Gastrocnemius medialis (tissue), 4 donors: ENCODE results near the gene CNPY2. TPM values are rescaled to one million over a fixed set of nuclear protein-coding genes. Genes with fewer than 3 reads are reported as not detected.
"Not testable (repeated sequence)": the region's sequence is repeated elsewhere in the genome, so short reads cannot be mapped to it uniquely, and the experiment has no call there.

Source experiments
- ATAC-seq, 2 donors: fragments of 150-250 bp; one replicate each; pipeline ENCODE4 v1.9.1; 2016
- DNase-seq, 2 donors: peaks; one replicate each; pipeline ENCODE4 v3.0.0-alpha.2; 2019
- H3K27ac ChIP-seq, 4 donors: fragments of 200-600 bp; sonication (generic); 1 replicate in 1 of 4; 2 replicates in 3 of 4; pipeline ENCODE4 v1.5.1; 2016 to 2018; ENCODE audit warnings: mild to moderate bottlenecking in 2 of 4, moderate library complexity in 1 of 4
- H3K27me3 ChIP-seq, 3 donors: fragments of 200-600 bp; sonication (generic) in 2 of 3; 1 replicate in 1 of 3; 2 replicates in 2 of 3; pipeline versions ENCODE4 v1.5.1 to v1.6.0; 2016 to 2019; ENCODE audit warnings: mild to moderate bottlenecking in 1 of 3, moderate library complexity in 1 of 3
- H3K36me3 ChIP-seq, 2 donors: fragments of 200-600 bp; sonication (generic) in 1 of 2; one replicate each; pipeline ENCODE4 v1.5.1; 2017 to 2018
- H3K4me1 ChIP-seq, 2 donors: fragments of 200-600 bp; sonication (generic) in 1 of 2; one replicate each; pipeline ENCODE4 v1.5.1; 2016 to 2017; ENCODE audit warnings: mild to moderate bottlenecking in 2 of 2
- H3K4me3 ChIP-seq, 4 donors: fragments of 200-600 bp; sonication (generic) in 3 of 4; 1 replicate in 1 of 4; 2 replicates in 3 of 4; pipeline ENCODE4 v1.5.1; 2016 to 2019; ENCODE audit warnings: mild to moderate bottlenecking in 2 of 4
- H3K9me3 ChIP-seq, 3 donors: fragments of 200-600 bp; sonication (generic) in 2 of 3; 1 replicate in 1 of 3; 2 replicates in 2 of 3; pipeline ENCODE4 v1.5.1; 2016 to 2019
- POLR2A ChIP-seq, 2 donors: fragments of 450-650 bp; IDR thresholded peaks; one replicate each; pipeline ENCODE4 v1.6.1; 2017; ENCODE audit warnings: antibody characterized with exemption in 2 of 2, mild to moderate bottlenecking in 2 of 2, moderate library complexity in 2 of 2
- in situ Hi-C, 4 donors: fragments of 200-750 bp; cut with MboI; loops; one replicate each; pipeline versions ENCODE4 v1.15.0 to v1.8.0; 2017; ENCODE audit warnings: low sequenced_read_pairs in 4 of 4
- intact Hi-C: fragments of 100-400 bp; cut with DNase I; formaldehyde crosslinking; loops from one replicate; pipeline ENCODE4 v1.15.1; 2023; ENCODE audit warnings: low total_unique reads
- total RNA-seq, 4 donors: library from RNA; depleted of rRNA; stranded (reverse); fragments of >200 nt; gene quantifications; one replicate each; pipeline versions ENCODE4 v1.1.0 to v1.2.3, GENCODE V29; 2016
- TF ChIP-seq, protein P1 (sequence below), 5 experiments: fragments of 450-650 bp in 3 of 5; fragments of 200-600 bp in 2 of 5; sonication (generic) in 2 of 5; IDR thresholded peaks in 4 of 5; conservative IDR thresholded peaks in 1 of 5; 1 replicate in 4 of 5; 2 replicates in 1 of 5; pipeline ENCODE4 v1.5.1; 2016 to 2019; ENCODE audit warnings: antibody characterized with exemption in 5 of 5, mild to moderate bottlenecking in 3 of 5, moderate library complexity in 3 of 5

Gene CNPY2
- total RNA-seq, 4 donors from 2014 or later, result 21.7 to 59.1 (median 28.4) TPM

DNA sequence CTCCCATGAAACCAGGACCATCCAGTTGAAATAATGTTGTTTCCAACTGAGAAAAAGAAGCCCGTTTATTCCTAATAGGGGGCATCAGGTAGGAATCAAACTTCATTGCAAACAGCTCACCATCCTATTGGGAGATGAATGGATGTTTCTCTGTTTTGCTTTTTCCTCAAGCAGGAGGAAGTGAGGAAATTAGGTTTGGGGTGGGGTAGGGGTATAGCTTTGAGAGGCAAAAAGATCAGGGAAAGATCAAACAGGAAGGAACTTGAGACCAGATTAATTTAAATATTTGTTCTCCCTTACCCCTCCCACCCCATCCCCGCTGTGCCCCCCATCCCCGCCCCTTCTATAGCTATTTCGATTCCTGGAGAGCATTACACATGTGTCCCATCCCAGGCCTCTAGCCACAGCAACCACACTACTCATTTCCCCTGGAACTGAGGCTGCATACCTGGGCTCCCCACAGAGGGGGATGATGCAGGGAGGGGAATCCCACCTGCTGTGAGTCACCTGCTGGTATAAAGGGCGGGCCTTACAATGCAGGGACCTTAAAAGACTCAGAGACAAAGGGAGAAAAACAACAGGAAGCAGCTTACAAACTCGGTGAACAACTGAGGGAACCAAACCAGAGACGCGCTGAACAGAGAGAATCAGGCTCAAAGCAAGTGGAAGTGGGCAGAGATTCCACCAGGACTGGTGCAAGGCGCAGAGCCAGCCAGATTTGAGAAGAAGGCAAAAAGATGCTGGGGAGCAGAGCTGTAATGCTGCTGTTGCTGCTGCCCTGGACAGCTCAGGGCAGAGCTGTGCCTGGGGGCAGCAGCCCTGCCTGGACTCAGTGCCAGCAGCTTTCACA, 22.7 kb upstream of the CNPY2 start, which contains the start of gene IL23A:
Gene IL23A, plus strand, starts transcription at position 577 of the 850 bp plus-strand sequence. Its CDS starts 161 bp downstream, at position 738.
- no peak for TF ChIP-seq POLR2A (IDR thresholded peaks at IDR 0.05)
- TF ChIP-seq, protein P1, sequence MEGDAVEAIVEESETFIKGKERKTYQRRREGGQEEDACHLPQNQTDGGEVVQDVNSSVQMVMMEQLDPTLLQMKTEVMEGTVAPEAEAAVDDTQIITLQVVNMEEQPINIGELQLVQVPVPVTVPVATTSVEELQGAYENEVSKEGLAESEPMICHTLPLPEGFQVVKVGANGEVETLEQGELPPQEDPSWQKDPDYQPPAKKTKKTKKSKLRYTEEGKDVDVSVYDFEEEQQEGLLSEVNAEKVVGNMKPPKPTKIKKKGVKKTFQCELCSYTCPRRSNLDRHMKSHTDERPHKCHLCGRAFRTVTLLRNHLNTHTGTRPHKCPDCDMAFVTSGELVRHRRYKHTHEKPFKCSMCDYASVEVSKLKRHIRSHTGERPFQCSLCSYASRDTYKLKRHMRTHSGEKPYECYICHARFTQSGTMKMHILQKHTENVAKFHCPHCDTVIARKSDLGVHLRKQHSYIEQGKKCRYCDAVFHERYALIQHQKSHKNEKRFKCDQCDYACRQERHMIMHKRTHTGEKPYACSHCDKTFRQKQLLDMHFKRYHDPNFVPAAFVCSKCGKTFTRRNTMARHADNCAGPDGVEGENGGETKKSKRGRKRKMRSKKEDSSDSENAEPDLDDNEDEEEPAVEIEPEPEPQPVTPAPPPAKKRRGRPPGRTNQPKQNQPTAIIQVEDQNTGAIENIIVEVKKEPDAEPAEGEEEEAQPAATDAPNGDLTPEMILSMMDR (IDR thresholded peaks at IDR 0.05 in 4 of 5, conservative IDR thresholded peaks at IDR 0.05 in 1 of 5), result no peak
- in situ Hi-C loops (no loop called here), intact Hi-C loops (no loop called here)
- no peak within 1 kb of the TSS for H3K27ac ChIP-seq
- peaks cover 4 to 5% of the 10 kb centered on the region in 2 donors for H3K4me1 ChIP-seq
- no peaks in the 10 kb centered on the region for H3K27me3 ChIP-seq
- no peaks in the 10 kb centered on the region for H3K9me3 ChIP-seq
- peaks cover 0 to 14% of the 10 kb centered on the region in 2 donors for H3K36me3 ChIP-seq
- ATAC-seq (no peak), DNase-seq (no peak)
- no peak within 1 kb of the TSS for H3K4me3 ChIP-seq

DNA sequence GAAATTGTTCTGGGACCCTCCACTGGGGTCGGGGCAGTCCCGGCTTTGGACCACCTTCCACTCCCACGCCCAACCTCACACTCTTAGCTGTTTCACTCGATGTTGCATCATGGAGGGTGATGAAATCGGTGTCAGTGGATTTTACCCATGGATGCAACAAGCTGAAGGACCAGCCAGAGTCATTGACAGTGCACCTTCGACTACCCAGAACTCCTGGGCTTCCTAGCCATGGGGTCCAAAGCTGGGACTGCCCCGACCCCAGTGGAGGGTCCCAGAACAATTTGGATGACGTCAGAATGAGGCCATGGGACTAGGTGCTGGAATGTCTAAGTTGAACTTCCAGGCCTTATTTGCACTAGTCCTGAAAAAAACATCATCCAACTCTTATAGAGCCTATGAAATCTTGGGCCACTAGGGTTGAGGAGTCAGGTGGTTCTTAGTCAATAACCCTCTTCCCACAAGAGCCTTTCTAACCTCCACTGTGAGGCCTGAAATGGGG, 22.0 kb upstream of the CNPY2 start:
- in situ Hi-C loops (no loop called here), intact Hi-C loops (no loop called here)
- no peaks in the 10 kb centered on the region for H3K27me3 ChIP-seq
- no peak for ATAC-seq
- peaks cover 9 to 12% of the 10 kb centered on the region in 2 donors for H3K4me1 ChIP-seq
- H3K27ac ChIP-seq, result no peak overlapping the region
- no peak for DNase-seq
- no peak for TF ChIP-seq POLR2A (IDR thresholded peaks at IDR 0.05)
- TF ChIP-seq, protein P1 (IDR thresholded peaks at IDR 0.05 in 4 of 5, conservative IDR thresholded peaks at IDR 0.05 in 1 of 5), result no peak
- H3K36me3 ChIP-seq, result peaks cover 0 to 7% of the 10 kb centered on the region in 2 donors
- no peak overlapping the region for H3K4me3 ChIP-seq
- no peaks in the 10 kb centered on the region for H3K9me3 ChIP-seq

DNA sequence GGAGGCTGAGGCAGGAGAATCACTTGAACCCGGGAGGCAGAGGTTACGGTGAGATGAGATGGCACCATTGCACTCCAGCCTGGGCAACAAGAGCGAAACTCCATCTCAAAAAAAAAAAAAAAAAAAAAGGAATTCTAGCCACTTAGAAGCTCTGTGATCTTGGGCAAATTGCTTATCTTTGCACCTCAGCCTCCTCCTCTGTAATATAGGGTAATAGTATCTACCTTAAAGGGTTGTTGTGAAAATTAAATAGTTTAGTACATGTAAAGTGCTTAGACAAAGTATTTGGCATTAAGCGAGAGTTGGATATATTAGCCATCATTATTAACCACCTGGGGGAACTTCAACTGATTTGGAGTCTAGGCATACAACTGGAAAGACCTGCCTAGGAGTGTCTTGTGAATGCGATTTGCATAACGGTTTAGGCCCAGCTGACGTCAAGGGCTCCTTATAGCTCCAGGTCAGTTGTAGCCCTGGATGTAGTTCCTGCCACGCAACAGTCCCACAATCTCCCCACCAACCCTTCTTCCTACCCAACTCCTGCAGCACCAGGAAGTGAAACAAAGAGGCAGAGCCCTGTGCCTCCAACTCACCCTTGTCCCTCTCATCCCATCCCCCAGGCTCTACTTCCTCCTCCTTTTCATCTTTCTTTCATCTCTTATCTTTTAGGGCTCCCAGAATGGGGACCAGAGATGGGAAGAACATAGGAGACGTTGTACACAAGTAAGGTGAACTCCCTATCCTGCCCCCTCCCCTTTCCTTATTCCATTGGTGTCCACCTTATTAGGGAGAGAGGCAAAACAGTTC, 20.8 kb upstream of the CNPY2 start:
- DNase-seq (no peak), ATAC-seq (no peak)
- Histone ChIP-seq H3K27ac (no peak overlapping the region), H3K4me1 (peaks cover 9 to 14% of the 10 kb centered on the region in 2 donors), H3K4me3 (no peak overlapping the region), H3K27me3 (no peaks in the 10 kb centered on the region), H3K9me3 (no peaks in the 10 kb centered on the region), H3K36me3 (no peaks in the 10 kb centered on the region)
- intact Hi-C loops (no loop called here), in situ Hi-C loops (no loop called here)
- TF ChIP-seq POLR2A (IDR thresholded peaks at IDR 0.05), result no peak
- TF ChIP-seq, protein P1 (IDR thresholded peaks at IDR 0.05 in 4 of 5, conservative IDR thresholded peaks at IDR 0.05 in 1 of 5), result no peak

DNA sequence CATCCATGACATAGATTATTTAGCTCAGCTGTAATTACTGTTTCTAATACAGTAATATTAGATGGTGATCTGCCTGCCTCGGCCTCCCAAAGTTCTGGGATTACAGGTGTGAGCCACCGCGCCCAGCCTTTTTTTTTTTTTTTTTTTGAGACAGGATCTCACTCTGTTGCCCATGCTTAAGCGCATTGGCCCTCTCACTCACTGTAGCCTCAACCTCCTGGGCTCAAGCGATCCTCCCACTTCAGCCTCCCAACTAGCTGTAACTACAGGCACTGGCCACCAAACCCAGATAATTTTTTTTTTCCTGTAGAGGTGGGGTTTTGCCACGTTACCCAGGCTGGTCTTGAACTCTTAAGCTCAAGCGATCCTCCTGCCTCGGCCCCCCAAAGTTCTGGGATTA, 19.7 kb upstream of the CNPY2 start:
- H3K9me3 ChIP-seq, H3K4me3 ChIP-seq, H3K36me3 ChIP-seq, H3K27me3 ChIP-seq, ATAC-seq, H3K27ac ChIP-seq, DNase-seq, intact Hi-C loops, in situ Hi-C loops: not testable (repeated sequence)
- peaks cover 9 to 14% of the 10 kb centered on the region in 2 donors for H3K4me1 ChIP-seq

DNA sequence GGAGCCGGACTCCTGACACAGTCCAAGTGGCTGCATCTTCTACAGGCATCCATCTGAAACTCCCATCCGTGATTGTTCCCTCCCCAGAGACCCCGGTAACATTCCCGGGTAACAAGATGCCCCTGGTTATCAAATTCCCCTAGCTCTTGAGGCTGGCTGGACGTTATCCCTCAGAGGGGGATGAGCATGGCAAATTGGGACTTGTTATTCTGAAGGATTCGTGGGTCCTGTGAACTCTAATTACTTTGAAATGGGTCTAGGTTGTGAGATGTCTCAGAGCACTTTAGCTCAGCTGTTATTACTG, 18.7 kb upstream of the CNPY2 start:
- Histone ChIP-seq H3K36me3 (no peaks in the 10 kb centered on the region), H3K27ac (peak overlapping the region; percentile 76 to 95 (median 92)), H3K4me1 (peaks cover 9 to 14% of the 10 kb centered on the region in 2 donors), H3K9me3 (no peaks in the 10 kb centered on the region), H3K27me3 (no peaks in the 10 kb centered on the region), H3K4me3 (peak overlapping the region; percentile 53 to 81 (median 78))
- no peak for TF ChIP-seq POLR2A (IDR thresholded peaks at IDR 0.05)
- TF ChIP-seq, protein P1 (IDR thresholded peaks at IDR 0.05 in 4 of 5, conservative IDR thresholded peaks at IDR 0.05 in 1 of 5), result no peak
- in situ Hi-C loops, result no loop called here
- DNase-seq (no peak), ATAC-seq (peak in 1 of 2 donors; percentile 2)
- intact Hi-C loops, result loop anchor here (1.0 to 5.0 kb wide), 3 partner anchors 18 to 133 kb away; partner anchors contain the start of genes SPRYD4 and STAT2
